ENCODE measurements around the gene TIMP2.

DNA sequence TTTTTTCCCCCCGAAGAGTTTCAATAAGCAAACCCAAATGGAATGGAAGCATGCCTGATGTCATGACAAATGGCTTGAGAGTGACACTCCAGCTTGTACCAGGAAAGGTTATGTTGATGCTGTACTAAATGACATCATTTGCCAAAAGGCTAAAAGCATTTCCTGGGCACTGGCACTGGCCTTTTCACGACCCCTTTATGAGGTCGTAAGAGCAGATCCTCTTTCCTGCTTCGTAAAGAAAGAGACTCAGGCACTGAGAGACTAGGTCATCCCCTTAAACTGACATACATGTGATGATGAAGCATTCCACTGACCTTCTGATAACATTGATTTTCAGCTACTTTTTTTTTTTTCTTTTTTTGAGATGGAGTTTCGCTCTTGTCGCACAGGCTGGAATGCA lies 52.7 kb downstream of the TIMP2 start:
- TF ChIP-seq, protein P1, sequence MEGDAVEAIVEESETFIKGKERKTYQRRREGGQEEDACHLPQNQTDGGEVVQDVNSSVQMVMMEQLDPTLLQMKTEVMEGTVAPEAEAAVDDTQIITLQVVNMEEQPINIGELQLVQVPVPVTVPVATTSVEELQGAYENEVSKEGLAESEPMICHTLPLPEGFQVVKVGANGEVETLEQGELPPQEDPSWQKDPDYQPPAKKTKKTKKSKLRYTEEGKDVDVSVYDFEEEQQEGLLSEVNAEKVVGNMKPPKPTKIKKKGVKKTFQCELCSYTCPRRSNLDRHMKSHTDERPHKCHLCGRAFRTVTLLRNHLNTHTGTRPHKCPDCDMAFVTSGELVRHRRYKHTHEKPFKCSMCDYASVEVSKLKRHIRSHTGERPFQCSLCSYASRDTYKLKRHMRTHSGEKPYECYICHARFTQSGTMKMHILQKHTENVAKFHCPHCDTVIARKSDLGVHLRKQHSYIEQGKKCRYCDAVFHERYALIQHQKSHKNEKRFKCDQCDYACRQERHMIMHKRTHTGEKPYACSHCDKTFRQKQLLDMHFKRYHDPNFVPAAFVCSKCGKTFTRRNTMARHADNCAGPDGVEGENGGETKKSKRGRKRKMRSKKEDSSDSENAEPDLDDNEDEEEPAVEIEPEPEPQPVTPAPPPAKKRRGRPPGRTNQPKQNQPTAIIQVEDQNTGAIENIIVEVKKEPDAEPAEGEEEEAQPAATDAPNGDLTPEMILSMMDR (conservative IDR thresholded peaks at IDR 0.05) = no peak
- no peak for TF ChIP-seq ZFX (IDR thresholded peaks at IDR 0.05)

Measured in C4-2B (cell line).